C1 segment of cervical spinal cord (tissue), 14 donors: ENCODE measurements around the gene ITSN2.
"Not testable (repeated sequence)": the region's sequence is repeated elsewhere in the genome, so short reads cannot be mapped to it uniquely, and the experiment has no call there.

Experiments
- DNase-seq, 14 donors: peaks; one replicate each; lab custom pipeline; 2025; lab: John Stamatoyannopoulos, UW

The ITSN2 gene

DNA sequence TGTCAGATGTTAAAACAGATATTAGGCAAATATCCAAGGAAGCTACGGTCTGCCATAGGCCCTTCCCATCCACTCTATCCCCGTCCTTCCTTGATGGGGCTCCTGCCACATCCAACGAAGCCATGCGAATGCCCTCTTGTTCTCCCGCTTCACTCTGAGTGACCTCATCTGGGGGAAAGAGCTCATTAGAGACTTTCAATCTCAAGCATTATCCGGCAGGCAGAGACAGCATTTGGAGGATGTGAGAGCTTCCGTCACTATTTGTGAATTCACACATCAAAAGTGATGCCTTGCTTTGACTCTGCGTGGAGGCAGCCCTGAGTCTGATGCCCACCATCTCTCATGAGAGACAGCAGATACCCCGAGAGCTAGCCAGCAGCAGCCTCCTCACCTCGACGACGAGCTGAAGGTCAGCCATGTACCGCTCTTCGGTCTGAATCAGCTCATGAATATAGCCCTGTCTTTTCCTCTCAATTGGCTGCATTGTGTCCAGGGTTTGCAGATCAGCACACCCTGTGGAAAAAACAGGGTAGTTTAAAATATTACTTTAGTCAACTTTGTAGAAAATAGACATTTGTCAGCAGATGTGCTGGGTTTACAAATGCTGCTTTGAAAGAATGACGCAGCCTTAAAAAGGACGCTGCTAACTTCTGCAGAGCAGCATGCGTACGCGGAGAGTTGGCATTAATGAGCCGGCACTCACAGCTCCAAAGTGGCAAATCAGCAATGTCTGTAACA is 139.6 kb downstream of the ITSN2 start:
- DNase-seq = peak in 5 of 14 donors; percentile 34 to 53 (median 40)

DNA sequence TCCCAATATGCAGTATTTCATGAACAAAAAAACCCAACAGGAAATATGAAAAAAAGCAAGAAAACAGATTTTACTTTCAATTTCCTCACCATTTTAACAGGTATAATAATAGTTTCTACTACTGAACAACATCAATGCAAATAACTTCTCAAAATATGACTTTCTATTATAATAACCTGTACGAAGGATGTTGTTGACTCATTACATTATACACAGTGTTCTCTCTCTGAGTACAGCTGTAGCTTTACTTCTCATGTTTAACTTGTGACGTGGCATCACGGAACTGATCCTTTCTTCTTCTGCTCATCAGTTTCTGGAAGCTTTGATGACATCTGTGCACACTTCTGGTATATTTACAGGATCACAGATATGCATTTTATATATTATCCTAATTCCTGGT is 145.5 kb downstream of the ITSN2 start:
- DNase-seq = no peak

DNA sequence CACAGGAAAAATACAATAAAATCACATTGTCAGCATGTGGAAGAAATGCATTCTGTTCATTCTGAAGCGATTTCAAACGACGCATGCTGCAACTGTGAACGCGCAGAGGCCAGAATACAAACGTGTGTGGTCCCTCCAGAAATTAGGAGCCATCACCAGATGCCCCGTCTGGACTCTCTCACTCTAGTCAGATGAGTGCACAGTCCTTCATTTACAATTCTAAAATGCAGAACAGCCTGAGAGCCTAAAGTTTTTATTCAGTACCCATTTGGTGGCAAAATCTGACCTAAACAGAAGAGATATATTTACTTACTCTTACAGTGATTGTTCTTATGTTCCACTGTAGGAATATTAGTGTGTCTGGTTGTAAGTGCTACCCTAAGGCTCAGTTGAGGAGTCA is 148.9 kb downstream of the ITSN2 start:
- DNase-seq = no peak

DNA sequence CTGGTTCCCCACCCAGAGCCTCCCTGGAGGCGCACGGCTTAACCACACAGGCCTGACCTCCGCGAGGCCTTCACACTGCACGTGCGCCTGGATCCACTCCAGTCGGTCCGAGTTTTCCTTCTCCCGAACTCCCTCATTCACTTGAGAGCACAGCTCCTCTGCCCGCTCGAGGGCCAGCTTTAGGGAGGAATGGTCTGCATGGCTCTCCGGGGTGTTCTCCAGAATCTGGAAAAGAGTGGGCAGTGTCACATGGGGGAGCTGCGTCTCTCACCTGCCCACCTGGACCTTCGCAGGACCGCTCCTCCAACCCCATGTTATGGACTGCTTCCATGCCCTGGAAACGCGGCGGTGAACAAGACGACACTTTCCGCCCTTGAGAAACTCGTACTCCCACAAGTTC is 149.6 kb downstream of the ITSN2 start:
- no peak for DNase-seq

DNA sequence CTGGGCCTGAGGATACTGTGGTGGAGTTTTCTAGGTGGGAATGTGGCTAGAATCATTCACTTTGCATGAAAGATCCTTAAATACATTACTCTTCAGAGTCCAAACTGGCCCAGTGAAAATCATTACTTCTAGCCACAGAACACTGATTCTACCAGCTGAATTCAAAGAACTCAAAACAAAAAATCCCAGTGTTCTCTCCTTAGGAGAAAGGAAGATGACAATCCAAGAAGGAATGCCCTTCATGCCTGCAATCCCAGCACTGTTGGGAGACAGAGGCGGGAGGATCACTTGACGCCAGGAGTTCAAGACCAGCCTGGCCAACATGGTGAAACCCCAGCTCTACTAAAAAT is 150.3 kb downstream of the ITSN2 start:
- no peak for DNase-seq

DNA sequence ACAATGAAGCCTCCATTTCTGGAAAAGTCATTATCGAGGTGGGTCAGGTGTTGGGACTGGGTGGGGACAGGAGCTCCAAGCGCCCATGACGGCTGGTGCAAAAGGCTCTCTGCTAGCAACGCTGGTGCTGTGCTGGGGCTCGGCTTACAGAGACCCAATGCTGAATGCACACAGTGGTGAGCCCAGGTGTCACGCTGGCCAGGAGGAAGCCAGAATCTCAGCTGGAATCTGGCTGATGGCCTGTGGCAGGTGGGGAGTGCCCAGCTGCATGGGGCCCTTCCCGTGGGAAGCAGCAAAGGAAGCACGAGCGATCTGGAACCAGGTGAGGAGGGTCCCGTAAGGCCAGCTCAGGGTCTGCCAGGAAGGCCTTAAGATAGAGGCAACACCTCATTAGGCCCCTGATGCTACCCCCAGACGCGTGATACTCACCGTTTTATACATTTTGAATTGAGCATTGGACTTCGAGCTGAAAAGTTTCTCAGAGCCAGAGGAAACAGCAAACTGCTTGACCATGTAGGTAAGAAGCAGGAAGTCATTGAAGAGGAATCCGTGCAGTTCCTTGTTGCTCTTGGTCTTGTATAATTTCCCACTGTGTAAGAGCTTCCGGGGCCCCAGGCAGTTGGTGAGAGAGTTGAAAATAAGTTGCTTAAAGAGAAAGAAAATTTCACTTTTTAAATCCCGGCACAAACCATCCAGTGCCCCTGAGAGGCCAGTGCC is 150.8 kb downstream of the ITSN2 start:
- no peak for DNase-seq

DNA sequence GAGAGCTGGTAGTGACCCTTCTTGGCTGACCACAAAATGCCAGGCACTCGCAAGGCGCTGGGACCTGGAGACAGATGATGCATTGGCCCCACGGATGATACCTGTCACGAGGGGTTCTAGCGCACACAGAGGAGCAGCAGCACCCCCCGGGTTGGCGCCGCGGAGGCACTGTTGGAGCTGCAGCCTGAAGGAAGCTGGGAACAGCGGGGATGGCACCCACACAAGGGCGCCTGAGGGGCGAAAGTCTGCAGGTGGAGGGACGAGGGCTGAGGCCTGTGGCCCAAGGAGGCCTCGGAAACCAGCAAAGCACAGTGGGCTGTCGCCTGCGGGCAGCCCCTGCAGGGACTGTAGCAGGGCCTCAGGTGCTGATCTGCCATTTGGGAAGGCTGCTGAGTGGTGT is 151.8 kb downstream of the ITSN2 start:
- no peak for DNase-seq

DNA sequence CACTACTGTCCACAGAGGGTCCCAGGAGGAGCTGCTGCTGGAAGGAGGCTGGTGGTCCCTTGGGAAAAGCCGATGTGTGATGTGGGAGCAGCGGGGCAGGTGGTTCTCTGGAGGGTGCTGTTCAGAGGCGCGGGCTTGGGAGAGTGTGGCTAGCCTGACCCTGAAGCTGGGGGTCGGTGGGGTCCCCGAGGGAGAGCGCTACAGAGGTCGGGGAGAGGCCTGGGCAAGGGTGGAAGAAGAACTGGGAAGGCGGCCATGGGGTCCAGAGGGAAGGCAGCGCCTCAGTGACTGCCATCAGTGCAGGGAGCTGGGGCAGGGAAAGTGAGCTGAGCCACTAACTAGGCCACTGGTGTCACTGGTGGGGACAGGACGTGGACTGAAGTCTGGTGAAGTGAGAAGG is 153.0 kb downstream of the ITSN2 start:
- DNase-seq = no peak

DNA sequence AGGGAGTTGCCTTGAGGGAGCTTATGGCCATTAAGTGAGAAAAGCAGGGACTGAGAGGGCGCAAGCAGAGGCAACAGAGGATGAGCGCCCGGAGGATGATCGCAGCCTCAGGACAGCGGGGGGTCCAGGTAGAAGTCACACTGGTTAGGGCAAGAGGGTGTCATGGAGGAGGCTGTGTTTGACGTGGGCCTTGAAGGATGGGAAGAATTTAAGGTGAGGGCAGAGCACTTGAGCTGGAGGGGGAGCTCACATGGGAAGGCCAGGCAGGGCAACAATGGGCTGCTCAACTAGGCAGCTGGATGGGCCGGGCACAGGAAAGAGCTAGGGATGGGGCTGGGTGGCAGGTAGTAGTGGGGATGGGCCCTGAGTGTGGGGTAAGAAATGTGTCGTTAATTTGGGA is 153.6 kb downstream of the ITSN2 start:
- no peak for DNase-seq

DNA sequence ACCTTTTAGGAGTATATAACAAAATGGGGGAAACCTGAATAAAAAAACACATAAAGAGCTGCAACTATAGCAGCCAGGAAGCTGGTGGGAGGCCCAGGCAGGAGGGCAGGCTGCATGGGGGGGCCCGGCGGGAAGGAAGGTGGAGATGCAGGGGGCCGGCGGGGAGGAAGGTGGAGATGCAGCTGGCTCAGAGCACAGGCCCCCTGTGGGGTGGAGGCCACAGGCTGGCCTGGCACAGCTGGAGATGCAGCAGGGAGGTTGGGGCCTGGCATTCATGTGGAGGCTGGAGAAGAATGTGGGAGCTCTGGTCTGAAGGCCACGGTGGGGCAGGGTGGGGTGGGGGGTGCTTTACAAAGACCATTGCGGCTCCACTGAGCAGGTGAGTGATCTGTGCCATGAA is 154.1 kb downstream of the ITSN2 start:
- DNase-seq = no peak

DNA sequence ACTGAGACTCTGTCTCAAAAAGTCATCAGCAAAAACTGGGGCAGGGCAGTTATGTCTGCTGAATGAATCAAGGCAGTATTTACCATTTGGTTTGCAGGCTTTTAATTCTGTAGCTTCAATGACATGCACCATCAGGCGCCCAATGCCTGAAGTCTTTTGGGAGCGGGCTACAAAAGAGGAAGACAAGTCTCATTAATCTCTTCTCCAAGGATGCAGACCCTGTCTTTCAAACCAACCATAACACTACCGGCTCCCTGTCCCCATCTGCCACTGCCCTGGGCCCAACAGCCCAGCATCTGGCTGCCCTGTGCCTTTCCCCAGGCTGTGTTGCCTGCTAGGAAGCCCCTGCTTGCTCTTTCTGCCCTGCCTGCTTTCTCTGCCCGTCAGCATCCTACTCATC is 155.2 kb downstream of the ITSN2 start:
- DNase-seq = no peak

DNA sequence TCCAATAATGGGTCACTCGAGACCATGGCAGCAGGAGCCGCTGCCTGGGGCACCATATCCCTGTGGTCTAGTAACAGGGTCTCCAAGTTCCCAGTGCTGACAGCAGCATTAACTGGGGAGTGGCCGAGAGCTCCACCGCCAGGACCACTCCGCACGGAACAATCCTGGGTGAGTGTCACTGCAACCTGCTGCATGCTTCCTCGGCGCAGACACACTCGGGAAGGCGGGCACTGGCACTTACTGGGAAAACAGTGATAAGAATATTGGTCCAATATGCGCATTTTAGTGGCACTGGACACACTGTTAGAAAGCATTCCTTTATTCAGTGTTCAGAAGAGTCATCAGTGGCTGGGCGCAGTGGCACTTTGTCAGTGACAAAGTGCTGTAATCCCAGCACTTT is 155.8 kb downstream of the ITSN2 start:
- no peak for DNase-seq

DNA sequence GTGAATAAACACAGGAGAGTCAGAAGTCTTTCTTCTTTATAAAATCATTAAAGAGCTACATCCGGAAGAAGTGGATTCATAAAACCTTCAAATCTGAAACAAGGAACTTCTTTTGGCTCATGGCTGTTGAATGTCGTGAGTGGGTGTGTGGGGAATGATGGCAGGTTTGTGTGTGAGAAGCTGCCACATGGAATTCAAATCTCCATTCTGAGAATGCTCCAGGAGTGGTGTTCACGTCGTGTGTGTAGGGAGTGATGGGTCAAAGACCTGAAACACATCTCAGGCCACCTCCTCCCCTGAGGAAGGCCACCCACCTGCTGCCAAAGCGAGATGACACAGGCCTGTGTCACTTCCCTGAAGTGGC is 156.6 kb downstream of the ITSN2 start:
- DNase-seq = no peak

DNA sequence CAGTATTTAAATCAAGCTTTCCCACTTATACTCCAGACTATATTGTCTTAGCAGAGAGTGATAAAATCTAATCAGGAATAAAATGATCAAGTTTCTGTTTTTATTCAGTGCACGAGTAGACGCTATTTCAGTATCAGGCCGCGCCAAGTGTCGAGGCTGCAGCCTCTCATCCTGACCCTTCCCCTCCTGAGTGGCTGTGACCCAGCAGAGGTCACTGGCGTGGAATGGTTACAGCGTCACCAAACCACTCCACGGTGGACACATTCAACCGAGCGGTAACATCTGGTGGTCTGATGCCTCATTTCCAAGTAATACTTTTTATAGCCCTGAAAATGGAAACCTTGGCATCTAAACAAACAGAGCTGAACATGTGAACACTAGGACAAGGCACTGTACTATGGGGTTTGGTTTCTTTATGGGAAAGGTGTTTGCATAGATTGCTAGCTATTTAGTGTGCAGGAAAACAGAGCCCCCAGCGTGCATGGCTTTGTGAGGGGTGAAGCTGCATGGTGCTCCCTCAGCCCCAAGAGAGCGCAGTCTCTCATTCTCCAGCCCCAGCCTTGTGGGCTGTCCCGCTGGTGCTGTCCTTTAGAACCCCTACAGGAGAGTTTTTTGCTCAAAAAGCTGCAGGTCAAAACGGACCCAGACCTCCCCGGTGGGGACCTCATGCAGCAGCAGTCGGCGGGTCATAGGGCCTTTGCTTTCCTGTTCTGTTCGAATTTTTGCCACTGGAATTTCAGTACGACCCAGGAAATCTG is 157.1 kb downstream of the ITSN2 start:
- no peak for DNase-seq

DNA sequence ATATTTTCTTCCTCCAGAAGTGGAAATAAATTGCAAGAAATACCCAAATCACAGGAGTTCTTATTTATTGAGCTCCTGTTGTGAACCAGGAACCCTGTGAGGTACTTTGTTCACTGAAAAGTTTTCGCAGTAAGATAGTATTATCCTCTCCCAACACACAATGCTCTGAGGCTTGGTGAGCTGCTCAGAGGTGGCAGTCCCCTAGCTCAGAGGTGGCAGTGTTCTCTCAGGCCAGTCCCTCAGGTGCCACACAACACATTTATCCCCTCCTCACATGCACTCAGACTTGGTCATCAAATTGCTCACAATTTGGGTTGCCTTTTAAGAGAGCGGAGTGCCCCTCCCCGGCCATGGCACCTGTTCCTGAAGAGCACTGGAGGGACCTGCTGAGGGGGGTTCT is 159.5 kb downstream of the ITSN2 start:
- no peak for DNase-seq

DNA sequence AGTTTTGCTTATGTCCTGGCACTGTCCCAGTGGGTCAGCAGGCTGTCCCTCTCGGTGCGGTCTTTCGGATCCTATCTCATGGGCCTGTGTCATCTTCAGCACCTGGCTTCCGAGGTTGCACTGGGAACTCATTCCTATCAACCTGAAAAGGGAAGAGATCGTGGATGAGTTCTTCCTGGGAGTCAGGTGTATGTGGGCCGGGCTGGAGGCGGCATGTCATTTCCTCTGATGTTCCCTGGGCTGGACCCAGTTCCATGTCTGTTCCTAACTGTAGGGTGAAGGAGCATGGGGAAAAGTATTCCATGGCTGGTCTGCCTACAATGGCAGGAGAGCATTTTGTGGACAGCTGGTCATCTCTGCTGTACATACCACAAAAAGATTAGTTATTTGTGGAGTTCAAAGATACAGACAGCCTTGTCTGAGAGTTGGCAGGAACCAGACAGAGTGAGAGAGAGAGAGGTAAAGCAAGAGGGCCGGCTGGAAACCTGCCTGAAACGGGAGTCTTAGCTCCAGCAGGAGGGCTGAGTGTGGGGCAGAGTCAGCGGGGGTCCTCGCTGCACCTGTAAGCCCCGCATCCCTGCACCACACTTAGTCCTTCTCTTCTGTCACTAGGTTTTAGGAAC is 160.3 kb downstream of the ITSN2 start:
- no peak for DNase-seq

DNA sequence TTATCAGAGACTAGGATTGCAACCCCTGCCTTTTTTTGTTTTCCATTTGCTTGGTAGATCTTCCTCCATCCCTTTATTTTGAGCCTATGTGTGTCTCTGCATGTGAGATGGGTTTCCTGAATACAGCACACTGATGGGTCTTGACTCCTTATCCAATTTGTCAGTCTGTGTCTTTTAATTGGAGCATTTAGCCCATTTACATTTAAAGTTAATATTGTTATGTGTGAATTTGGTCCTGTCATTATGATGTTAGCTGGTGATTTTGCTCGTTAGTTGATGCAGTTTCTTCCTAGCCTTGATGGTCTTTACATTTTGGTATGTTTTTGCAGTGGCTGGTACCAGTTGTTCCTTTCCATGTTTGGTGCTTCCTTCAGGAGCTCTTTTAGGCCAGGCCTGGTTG is 163.1 kb downstream of the ITSN2 start:
- DNase-seq = not testable (repeated sequence)

DNA sequence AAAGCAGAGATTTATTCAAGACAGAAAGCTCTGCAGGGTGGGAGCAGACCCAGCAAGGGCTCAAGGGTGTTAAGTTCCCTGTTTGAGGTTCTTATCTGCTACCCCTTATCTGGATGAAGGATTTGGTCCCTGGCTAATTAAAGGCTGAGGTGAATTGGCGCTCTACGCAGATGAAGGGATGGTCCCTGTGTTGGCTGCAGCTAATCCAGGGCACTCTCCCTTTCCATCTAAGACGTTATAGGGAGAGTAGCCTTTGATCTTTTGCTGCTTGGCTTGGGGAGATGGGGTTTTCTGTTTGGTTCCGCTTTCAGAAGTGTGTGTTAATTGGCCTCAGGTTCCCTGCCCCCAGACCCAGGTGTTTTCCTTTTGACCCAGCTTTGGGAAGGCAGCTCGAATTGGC is 168.5 kb downstream of the ITSN2 start:
- no peak for DNase-seq

DNA sequence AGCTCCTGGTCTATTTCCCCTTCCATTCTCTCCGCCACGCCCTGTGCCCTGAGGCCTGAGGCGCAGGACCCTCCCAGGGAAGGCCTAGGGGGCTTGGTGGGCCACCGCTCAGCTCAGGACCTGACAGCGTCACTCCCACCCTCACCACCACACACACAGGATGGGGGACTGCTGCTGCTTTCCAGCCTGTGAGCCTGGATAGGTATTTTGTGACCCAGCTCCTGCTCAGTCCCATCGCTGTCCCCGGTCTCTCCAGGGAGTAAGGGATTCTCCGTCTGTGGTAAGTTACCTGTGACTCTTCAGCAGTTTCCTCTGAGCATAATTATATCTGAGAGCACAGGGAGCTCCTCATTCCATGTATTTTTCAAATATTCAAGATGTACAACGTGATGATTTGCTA is 169.2 kb downstream of the ITSN2 start:
- no peak for DNase-seq

DNA sequence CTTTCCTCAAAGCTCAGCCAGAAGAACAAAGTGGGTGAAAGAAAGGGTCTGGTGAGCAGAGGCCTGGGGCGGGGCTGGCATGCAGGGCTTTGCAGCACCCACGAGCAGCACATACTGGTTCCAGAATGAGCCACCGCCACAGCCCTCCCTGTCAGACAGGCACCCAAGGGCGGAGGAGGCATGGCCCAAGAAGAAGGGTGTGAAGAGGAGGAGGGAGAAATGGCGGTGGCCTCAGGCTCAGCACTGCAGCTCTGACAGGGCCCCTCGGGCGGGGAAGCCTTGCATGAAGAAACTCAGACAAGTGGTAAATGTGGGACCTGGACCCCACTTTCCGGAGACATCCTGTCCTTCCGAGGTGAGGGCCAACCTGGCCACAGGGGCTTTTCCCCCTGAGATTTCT is 169.8 kb downstream of the ITSN2 start:
- no peak for DNase-seq

DNA sequence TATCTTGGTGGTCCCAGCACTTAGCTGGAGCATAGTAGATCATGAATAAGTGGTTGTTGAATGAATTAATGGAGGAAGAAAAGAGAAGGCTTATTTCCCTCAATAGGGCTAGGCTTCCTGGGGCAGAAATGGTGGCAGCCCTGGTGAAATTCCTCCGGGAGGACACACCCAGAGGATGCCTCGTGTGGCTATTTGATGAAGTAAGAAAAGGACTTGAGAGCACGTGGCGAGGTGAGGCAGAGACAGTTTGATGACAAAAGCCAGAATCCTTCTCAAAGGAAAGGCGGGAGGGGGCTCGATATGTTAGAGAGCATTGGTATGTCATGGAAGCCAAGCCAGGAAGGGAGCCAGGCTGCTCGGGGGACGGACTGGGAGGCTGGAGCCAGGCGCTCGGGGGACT is 170.8 kb downstream of the ITSN2 start:
- DNase-seq = no peak

DNA sequence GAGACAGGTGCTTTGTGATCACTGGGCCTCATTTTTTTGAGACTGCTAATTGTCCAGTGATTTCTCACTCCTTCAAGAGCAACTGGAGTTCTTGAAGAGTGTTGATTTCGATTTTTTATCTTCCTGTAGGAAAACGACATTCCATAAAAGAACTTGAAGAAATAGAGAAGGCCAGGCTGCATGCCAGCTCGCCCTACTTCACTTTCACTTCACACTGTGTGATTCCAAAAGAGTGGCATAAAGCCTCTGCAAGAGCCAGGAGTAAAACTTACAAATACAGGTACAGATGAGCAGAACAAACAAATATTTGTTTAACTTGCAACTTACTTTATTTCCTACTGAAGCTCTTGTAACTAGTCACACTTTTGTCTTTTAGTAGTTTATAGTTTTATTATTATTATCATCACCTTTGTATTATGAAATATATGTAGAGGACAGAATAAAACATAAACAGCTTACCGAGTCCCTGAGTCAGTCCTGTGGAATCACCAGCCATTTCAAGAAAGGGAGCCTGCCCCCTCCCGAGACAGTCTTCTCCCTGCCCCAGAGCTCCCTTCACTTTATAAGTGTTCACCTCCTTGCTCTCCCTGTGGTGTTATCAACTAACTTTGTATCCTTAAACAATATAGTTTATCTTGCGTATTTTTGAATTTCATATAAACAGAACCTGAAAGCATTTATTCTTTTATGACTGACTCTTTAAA is 176.8 kb downstream of the ITSN2 start:
- no peak for DNase-seq
